Measurements from ENCODE around the gene CLEC9A. TPM values are rescaled to one million over a fixed set of nuclear protein-coding genes. Genes with fewer than 3 reads are reported as not detected.

The CLEC9A gene
- total and polyA plus RNA-seq, 2 of the 8 experiments (the other 6 are each of a cell fraction or from before 2014, with no cell fraction given): not detected

DNA sequence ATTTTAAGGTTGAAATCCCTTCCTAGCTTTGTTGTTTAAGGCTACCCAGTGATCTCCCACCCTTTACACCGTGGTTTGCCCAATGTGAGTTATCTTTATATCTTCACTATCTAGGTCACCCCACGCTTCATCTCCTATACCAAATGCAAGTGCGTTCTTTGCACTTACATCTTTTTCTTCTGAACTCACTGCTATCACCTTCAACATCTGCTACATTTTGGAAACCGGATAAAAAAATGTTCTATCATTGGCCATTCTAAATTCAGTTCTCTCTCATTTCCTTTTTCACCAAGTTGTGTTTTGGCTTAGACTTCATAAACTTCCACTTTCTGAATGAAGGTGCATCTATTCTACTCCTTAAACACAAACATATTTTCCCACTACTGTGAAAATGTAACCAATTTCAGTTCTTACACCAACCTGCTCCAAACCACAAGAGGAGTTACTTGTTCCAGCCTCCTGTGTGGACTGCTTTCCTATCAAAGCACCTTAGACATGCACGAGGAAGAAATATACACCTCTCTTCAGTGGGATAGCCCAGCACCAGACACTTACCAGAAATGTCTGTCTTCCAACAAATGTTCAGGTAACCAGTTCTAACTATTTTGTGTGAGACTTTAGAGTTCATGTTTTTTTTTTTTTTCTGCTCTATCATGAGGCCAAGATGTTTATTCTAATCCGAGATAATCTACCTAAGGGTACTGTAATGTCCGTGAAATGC, 21.9 kb downstream of the CLEC9A start (continued):
- TF ChIP-seq SAP30 (IDR thresholded peaks at IDR 0.05; ENCODE audit: insufficient read depth, insufficient replicate concordance, low read length) (no peak), RBBP5 (IDR thresholded peaks at IDR 0.05; ENCODE audit: borderline replicate concordance, low read depth, low read length) (no peak), TAF1 (IDR thresholded peaks at IDR 0.05; ENCODE audit: low read depth, low read length) (no peak), SIX5 (IDR thresholded peaks at IDR 0.05; ENCODE audit: low read depth, low read length) (no peak), CHD2 (IDR thresholded peaks at IDR 0.05; ENCODE audit: low read length) (no peak), TEAD4 (IDR thresholded peaks at IDR 0.05; ENCODE audit: low read depth, low read length) (no peak)
- TF ChIP-seq, protein P1, sequence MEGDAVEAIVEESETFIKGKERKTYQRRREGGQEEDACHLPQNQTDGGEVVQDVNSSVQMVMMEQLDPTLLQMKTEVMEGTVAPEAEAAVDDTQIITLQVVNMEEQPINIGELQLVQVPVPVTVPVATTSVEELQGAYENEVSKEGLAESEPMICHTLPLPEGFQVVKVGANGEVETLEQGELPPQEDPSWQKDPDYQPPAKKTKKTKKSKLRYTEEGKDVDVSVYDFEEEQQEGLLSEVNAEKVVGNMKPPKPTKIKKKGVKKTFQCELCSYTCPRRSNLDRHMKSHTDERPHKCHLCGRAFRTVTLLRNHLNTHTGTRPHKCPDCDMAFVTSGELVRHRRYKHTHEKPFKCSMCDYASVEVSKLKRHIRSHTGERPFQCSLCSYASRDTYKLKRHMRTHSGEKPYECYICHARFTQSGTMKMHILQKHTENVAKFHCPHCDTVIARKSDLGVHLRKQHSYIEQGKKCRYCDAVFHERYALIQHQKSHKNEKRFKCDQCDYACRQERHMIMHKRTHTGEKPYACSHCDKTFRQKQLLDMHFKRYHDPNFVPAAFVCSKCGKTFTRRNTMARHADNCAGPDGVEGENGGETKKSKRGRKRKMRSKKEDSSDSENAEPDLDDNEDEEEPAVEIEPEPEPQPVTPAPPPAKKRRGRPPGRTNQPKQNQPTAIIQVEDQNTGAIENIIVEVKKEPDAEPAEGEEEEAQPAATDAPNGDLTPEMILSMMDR (IDR thresholded peaks at IDR 0.05; ENCODE audit: control extremely low read depth in 1 of 3, insufficient read depth in 1 of 3, low read depth in 1 of 3, low read length in 3 of 3): no peak
